Fibroblast of peridontal ligament (primary cell): Measurements from ENCODE around the gene SLC9A9.
A peak's percentile ranks its signal among the peaks of the same experiment; 100 is the strongest.

Experiments
- DNase-seq: peaks from one replicate; pipeline ENCODE4 v3.0.0-alpha.2; 2010; ENCODE audit errors: extremely low read depth

The SLC9A9 gene

GRCh38 chr3:143600756-143601718 lies 247.2 kb downstream of the SLC9A9 start:
- DNase-seq, result no peak

GRCh38 chr3:143597774-143598652 lies 250.3 kb downstream of the SLC9A9 start:
- peak; percentile 17 for DNase-seq

GRCh38 chr3:143596957-143597642 lies 251.2 kb downstream of the SLC9A9 start:
- DNase-seq, result no peak

- no peak for DNase-seq
Measured at GRCh38 chr3:143595456-143596077, 252.7 kb downstream of the SLC9A9 start.

GRCh38 chr3:143594206-143594605 lies 254.1 kb downstream of the SLC9A9 start:
- DNase-seq, result no peak

- DNase-seq, result no peak
Measured at GRCh38 chr3:143590660-143591059, 257.6 kb downstream of the SLC9A9 start.

- peak; percentile 5 for DNase-seq
Measured at GRCh38 chr3:143586576-143586975, 261.7 kb downstream of the SLC9A9 start.

- DNase-seq, result no peak
Measured at GRCh38 chr3:143585720-143586456, 262.4 kb downstream of the SLC9A9 start.

- DNase-seq, result no peak
Measured at GRCh38 chr3:143584474-143584873, 263.8 kb downstream of the SLC9A9 start.

GRCh38 chr3:143581972-143582722 lies 266.1 kb downstream of the SLC9A9 start:
- DNase-seq, result no peak

- no peak for DNase-seq
Measured at GRCh38 chr3:143578810-143579435, 269.3 kb downstream of the SLC9A9 start.

- DNase-seq, result no peak
Measured at GRCh38 chr3:143576568-143577270, 271.5 kb downstream of the SLC9A9 start.

- no peak for DNase-seq
Measured at GRCh38 chr3:143574933-143575332, 273.3 kb downstream of the SLC9A9 start.

- no peak for DNase-seq
Measured at GRCh38 chr3:143573610-143574303, 274.5 kb downstream of the SLC9A9 start.

GRCh38 chr3:143571548-143571947 lies 276.7 kb downstream of the SLC9A9 start:
- DNase-seq, result peak; percentile 72

GRCh38 chr3:143567823-143568222 lies 280.4 kb downstream of the SLC9A9 start:
- DNase-seq, result peak; percentile 2

- peak; percentile 23 for DNase-seq
Measured at GRCh38 chr3:143565951-143566350, 282.3 kb downstream of the SLC9A9 start.

GRCh38 chr3:143563786-143564185 lies 284.5 kb downstream of the SLC9A9 start:
- no peak for DNase-seq
